RWPE2 (cell line): ENCODE results near the gene SCYGR1.

Experiments used
- ATAC-seq: fragments of 200-7000 bp; cut with Tn5 transposase; 3 replicates; pipeline ENCODE4 v1.9.1; 2021; ENCODE audit warnings: low read depth
- DNase-seq: peaks from one replicate; pipeline ENCODE4 v3.0.0-alpha.2; 2020; ENCODE audit warnings: low spot score
- H3K27ac ChIP-seq: fragments of 450-650 bp; 2 replicates; pipeline ENCODE4 v1.5.1; 2017; ENCODE audit warnings: mild to moderate bottlenecking; ENCODE audit not compliant: poor library complexity, severe bottlenecking
- H3K27me3 ChIP-seq: fragments of 250-450 bp; sonication (Bioruptor Pico); 2 replicates; pipeline ENCODE4 v1.5.1; 2021; ENCODE audit warnings: mild to moderate bottlenecking, moderate library complexity; ENCODE audit not compliant: insufficient read depth, poor library complexity, severe bottlenecking
- H3K36me3 ChIP-seq: fragments of 250-450 bp; sonication (Bioruptor Pico); 2 replicates; pipeline ENCODE4 v1.5.1; 2020; ENCODE audit warnings: low read depth, mild to moderate bottlenecking, moderate library complexity
- H3K4me1 ChIP-seq: fragments of 250-450 bp; sonication (Bioruptor Pico); 2 replicates; pipeline ENCODE4 v1.5.1; 2021; ENCODE audit warnings: mild to moderate bottlenecking, moderate library complexity; ENCODE audit not compliant: insufficient read depth, poor library complexity, severe bottlenecking
- H3K4me3 ChIP-seq: fragments of 250-450 bp; sonication (Bioruptor Pico); 2 replicates; pipeline ENCODE4 v1.5.1; 2021; ENCODE audit warnings: mild to moderate bottlenecking, moderate library complexity; ENCODE audit not compliant: severe bottlenecking
- H3K9me3 ChIP-seq: fragments of 250-450 bp; sonication (Bioruptor Pico); 2 replicates; pipeline ENCODE4 v1.5.1; 2021; ENCODE audit warnings: mild to moderate bottlenecking, moderate library complexity; ENCODE audit not compliant: severe bottlenecking
- CTCF ChIP-seq: fragments of 450-650 bp; IDR thresholded peaks from one replicate; pipeline ENCODE4 v1.5.1; 2017; ENCODE audit warnings: mild to moderate bottlenecking, moderate library complexity; ENCODE audit not compliant: poor library complexity, severe bottlenecking

Gene SCYGR1

GRCh38 chr2:227379095-227379494, 8.7 kb downstream of the SCYGR1 start, which contains the start of gene TM4SF20:
TSS of gene TM4SF20 (minus strand) at chr2:227379306. CDS start at chr2:227379268, 38 bp downstream.
- Histone ChIP-seq H3K4me3 (no peak within 1 kb of the TSS), H3K4me1 (peaks cover 15% of the 10 kb centered on the region), H3K36me3 (no peaks in the 10 kb centered on the region), H3K27me3 (no peaks in the 10 kb centered on the region), H3K27ac (peak within 1 kb of the TSS; percentile 47), H3K9me3 (no peaks in the 10 kb centered on the region)
- ATAC-seq (no peak), DNase-seq (no peak)
- no peak for TF ChIP-seq CTCF

GRCh38 chr2:227378371-227378782, 9.4 kb downstream of the SCYGR1 start:
- Histone ChIP-seq H3K4me1 (peaks cover 15% of the 10 kb centered on the region), H3K4me3 (no peak overlapping the region)
- TF ChIP-seq CTCF, result no peak

GRCh38 chr2:227377467-227378351, 10.0 kb downstream of the SCYGR1 start:
- peak overlapping the region; percentile 47 for H3K27ac ChIP-seq
- peak; percentile 9 for TF ChIP-seq CTCF
- ATAC-seq (no peak), DNase-seq (no peak)
- no peaks in the 10 kb centered on the region for H3K36me3 ChIP-seq
- peaks cover 15% of the 10 kb centered on the region for H3K4me1 ChIP-seq
- H3K9me3 ChIP-seq, result no peaks in the 10 kb centered on the region
- H3K4me3 ChIP-seq, result no peak overlapping the region
- no peaks in the 10 kb centered on the region for H3K27me3 ChIP-seq

More at GRCh38 chr2:227378371-227378782, 9.4 kb downstream of the SCYGR1 start:
- peak overlapping the region; percentile 47 for H3K27ac ChIP-seq
- H3K27me3 ChIP-seq, result no peaks in the 10 kb centered on the region
- no peak for DNase-seq
- peak; percentile 95 for ATAC-seq
- H3K36me3 ChIP-seq, result no peaks in the 10 kb centered on the region
- no peaks in the 10 kb centered on the region for H3K9me3 ChIP-seq

- no peak for ATAC-seq
- H3K27ac ChIP-seq, result peak overlapping the region; percentile 47
- DNase-seq, result no peak
These were observed 10.9 kb downstream of the SCYGR1 start for GRCh38 chr2:227376656-227377396.

More at GRCh38 chr2:227376656-227377396, 10.9 kb downstream of the SCYGR1 start:
- H3K27me3 ChIP-seq, result no peaks in the 10 kb centered on the region
- TF ChIP-seq CTCF, result no peak
- no peak overlapping the region for H3K4me3 ChIP-seq
- H3K36me3 ChIP-seq, result no peaks in the 10 kb centered on the region
- H3K9me3 ChIP-seq, result no peaks in the 10 kb centered on the region
- peaks cover 15% of the 10 kb centered on the region for H3K4me1 ChIP-seq
